ENCODE measurements around the gene LRP1B. TPM values are rescaled to one million over a fixed set of nuclear protein-coding genes. Genes with fewer than 3 reads are reported as not detected.

The LRP1B gene
- total RNA-seq, 4 donors from 2014 or later: 0.85 to 3.3 (median 1.1) TPM; not detected in 1

GRCh38 chr2:140895378-140895777 lies 1235.4 kb downstream of the LRP1B start:
- no peak overlapping the region for H3K27ac ChIP-seq
- no peaks in the 10 kb centered on the region for H3K27me3 ChIP-seq
- no peak for TF ChIP-seq POLR2A (IDR thresholded peaks at IDR 0.05)
- no peak for TF ChIP-seq CTCF (IDR thresholded peaks at IDR 0.05)
- no peak overlapping the region for H3K4me3 ChIP-seq
- H3K4me1 ChIP-seq: no peaks in the 10 kb centered on the region
- H3K9me3 ChIP-seq: no peaks in the 10 kb centered on the region
- no peak for DNase-seq
- no peaks in the 10 kb centered on the region for H3K36me3 ChIP-seq

GRCh38 chr2:140893685-140894084 lies 1237.1 kb downstream of the LRP1B start:
- no peak overlapping the region for H3K27ac ChIP-seq
- H3K36me3 ChIP-seq: no peaks in the 10 kb centered on the region
- no peak overlapping the region for H3K4me3 ChIP-seq
- no peak for DNase-seq
- H3K27me3 ChIP-seq: no peaks in the 10 kb centered on the region
- H3K9me3 ChIP-seq: no peaks in the 10 kb centered on the region
- no peaks in the 10 kb centered on the region for H3K4me1 ChIP-seq
- TF ChIP-seq CTCF (IDR thresholded peaks at IDR 0.05) (no peak), POLR2A (IDR thresholded peaks at IDR 0.05) (no peak)

- TF ChIP-seq POLR2A (IDR thresholded peaks at IDR 0.05) (no peak), CTCF (IDR thresholded peaks at IDR 0.05) (no peak)
- no peak for DNase-seq
These were observed 1237.7 kb downstream of the LRP1B start for GRCh38 chr2:140892911-140893637.

GRCh38 chr2:140892436-140892835 lies 1238.4 kb downstream of the LRP1B start:
- Histone ChIP-seq H3K27me3 (no peaks in the 10 kb centered on the region), H3K9me3 (no peaks in the 10 kb centered on the region), H3K4me3 (no peak overlapping the region), H3K36me3 (no peaks in the 10 kb centered on the region), H3K27ac (no peak overlapping the region), H3K4me1 (no peaks in the 10 kb centered on the region)
- DNase-seq: no peak
- TF ChIP-seq POLR2A (IDR thresholded peaks at IDR 0.05): no peak
- no peak for TF ChIP-seq CTCF (IDR thresholded peaks at IDR 0.05)

More at GRCh38 chr2:140892911-140893637, 1237.7 kb downstream of the LRP1B start:
- H3K4me3 ChIP-seq: no peak overlapping the region
- H3K27ac ChIP-seq: no peak overlapping the region
- no peaks in the 10 kb centered on the region for H3K36me3 ChIP-seq
- H3K4me1 ChIP-seq: no peaks in the 10 kb centered on the region
- H3K9me3 ChIP-seq: no peaks in the 10 kb centered on the region
- H3K27me3 ChIP-seq: no peaks in the 10 kb centered on the region

- DNase-seq: no peak
- no peak overlapping the region for H3K4me3 ChIP-seq
- no peaks in the 10 kb centered on the region for H3K36me3 ChIP-seq
- no peak overlapping the region for H3K27ac ChIP-seq
- no peak for TF ChIP-seq POLR2A (IDR thresholded peaks at IDR 0.05)
- no peak for TF ChIP-seq CTCF (IDR thresholded peaks at IDR 0.05)
- H3K4me1 ChIP-seq: no peaks in the 10 kb centered on the region
- H3K9me3 ChIP-seq: no peaks in the 10 kb centered on the region
- no peaks in the 10 kb centered on the region for H3K27me3 ChIP-seq
These were observed 1239.1 kb downstream of the LRP1B start for GRCh38 chr2:140891614-140892212.

Data from Peyer's patch (tissue), 4 donors.